Measurements from ENCODE around the gene TFAP2D. TPM values are rescaled to one million over a fixed set of nuclear protein-coding genes. Genes with fewer than 3 reads are reported as not detected.

The TFAP2D gene
- total and polyA plus RNA-seq, 2 experiments from 2014 or later: 0.23 TPM; not detected in 1

- Histone ChIP-seq H3K9me2 (replicated peaks; ENCODE audit: insufficient read depth) (no peaks in the 10 kb centered on the region), H3K4me1 (ENCODE audit: insufficient read depth) (no peaks in the 10 kb centered on the region), H3K36me3 (replicated peaks; ENCODE audit: insufficient read depth, low read depth) (no peaks in the 10 kb centered on the region), H3K9me3 (ENCODE audit: low read depth) (no peaks in the 10 kb centered on the region), H3K4me3 (no peak overlapping the region), H3K27ac (no peak overlapping the region), H3K79me2 (no peaks in the 10 kb centered on the region), H4K20me1 (ENCODE audit: insufficient read depth, poor library complexity, severe bottlenecking) (no peaks in the 10 kb centered on the region), H2AFZ (no peak overlapping the region), H3K27me3 (no peaks in the 10 kb centered on the region), H3K4me2 (no peak overlapping the region)
- 62% methylated on average over 4 of the region's 4 CpGs for WGBS (ENCODE audit: low lambda C conversion rate, missing lambda C conversion rate)
- no peak for DNase-seq (ENCODE audit: low spot score)
- no peak for TF ChIP-seq EZH2phosphoT487 (IDR thresholded peaks at IDR 0.05; ENCODE audit: low read depth, severe bottlenecking, unreplicated experiment)
These were observed 32.0 kb upstream of the TFAP2D start for GRCh38 chr6:50681213-50681824.

- Histone ChIP-seq H3K4me1 (ENCODE audit: insufficient read depth) (no peaks in the 10 kb centered on the region), H3K27ac (no peak overlapping the region), H4K20me1 (ENCODE audit: insufficient read depth, poor library complexity, severe bottlenecking) (no peaks in the 10 kb centered on the region), H3K9me3 (ENCODE audit: low read depth) (no peaks in the 10 kb centered on the region), H3K27me3 (no peaks in the 10 kb centered on the region), H2AFZ (no peak overlapping the region), H3K79me2 (no peaks in the 10 kb centered on the region), H3K9me2 (replicated peaks; ENCODE audit: insufficient read depth) (no peaks in the 10 kb centered on the region), H3K4me3 (no peak overlapping the region), H3K4me2 (no peak overlapping the region), H3K36me3 (replicated peaks; ENCODE audit: insufficient read depth, low read depth) (no peaks in the 10 kb centered on the region)
- no peak for DNase-seq (ENCODE audit: low spot score)
- 84% methylated on average over 3 of the region's 3 CpGs for WGBS (ENCODE audit: low lambda C conversion rate, missing lambda C conversion rate)
- TF ChIP-seq EZH2phosphoT487 (IDR thresholded peaks at IDR 0.05; ENCODE audit: low read depth, severe bottlenecking, unreplicated experiment) (no peak), EZH2 (IDR thresholded peaks at IDR 0.05; ENCODE audit: borderline replicate concordance) (no peak), CTCF (IDR thresholded peaks at IDR 0.05; ENCODE audit: poor library complexity) (no peak)
These were observed 24.1 kb upstream of the TFAP2D start for GRCh38 chr6:50689210-50689609.

GRCh38 chr6:50691814-50692495 lies 21.4 kb upstream of the TFAP2D start:
- Histone ChIP-seq H3K9me3 (ENCODE audit: low read depth) (no peaks in the 10 kb centered on the region), H2AFZ (no peak overlapping the region), H3K36me3 (replicated peaks; ENCODE audit: insufficient read depth, low read depth) (no peaks in the 10 kb centered on the region), H3K79me2 (no peaks in the 10 kb centered on the region), H3K4me2 (no peak overlapping the region), H3K9me2 (replicated peaks; ENCODE audit: insufficient read depth) (no peaks in the 10 kb centered on the region), H3K4me3 (no peak overlapping the region), H3K27ac (no peak overlapping the region), H3K27me3 (peaks cover 6% of the 10 kb centered on the region), H4K20me1 (ENCODE audit: insufficient read depth, poor library complexity, severe bottlenecking) (no peaks in the 10 kb centered on the region), H3K4me1 (ENCODE audit: insufficient read depth) (no peaks in the 10 kb centered on the region)
- TF ChIP-seq CTCF (IDR thresholded peaks at IDR 0.05; ENCODE audit: poor library complexity) (no peak), EZH2phosphoT487 (IDR thresholded peaks at IDR 0.05; ENCODE audit: low read depth, severe bottlenecking, unreplicated experiment) (no peak), EZH2 (IDR thresholded peaks at IDR 0.05; ENCODE audit: borderline replicate concordance) (no peak)
- WGBS (ENCODE audit: low lambda C conversion rate, missing lambda C conversion rate): 84% methylated on average over 4 of the region's 4 CpGs
- DNase-seq (ENCODE audit: low spot score): no peak

GRCh38 chr6:50698546-50698945 lies 14.8 kb upstream of the TFAP2D start:
- H3K27ac ChIP-seq: no peak overlapping the region
- H3K9me3 ChIP-seq (ENCODE audit: low read depth): no peaks in the 10 kb centered on the region
- peaks cover 8% of the 10 kb centered on the region for H3K27me3 ChIP-seq
- no peak overlapping the region for H3K4me2 ChIP-seq
- H3K9me2 ChIP-seq (replicated peaks; ENCODE audit: insufficient read depth): no peaks in the 10 kb centered on the region
- no peaks in the 10 kb centered on the region for H3K4me1 ChIP-seq (ENCODE audit: insufficient read depth)
- no peak for DNase-seq (ENCODE audit: low spot score)
- no peaks in the 10 kb centered on the region for H4K20me1 ChIP-seq (ENCODE audit: insufficient read depth, poor library complexity, severe bottlenecking)
- H2AFZ ChIP-seq: no peak overlapping the region
- H3K79me2 ChIP-seq: no peaks in the 10 kb centered on the region
- no peak overlapping the region for H3K4me3 ChIP-seq
- H3K36me3 ChIP-seq (replicated peaks; ENCODE audit: insufficient read depth, low read depth): no peaks in the 10 kb centered on the region
- TF ChIP-seq EZH2 (IDR thresholded peaks at IDR 0.05; ENCODE audit: borderline replicate concordance): no peak
- TF ChIP-seq CTCF (IDR thresholded peaks at IDR 0.05; ENCODE audit: poor library complexity): no peak
- no peak for TF ChIP-seq EZH2phosphoT487 (IDR thresholded peaks at IDR 0.05; ENCODE audit: low read depth, severe bottlenecking, unreplicated experiment)

All from hepatocyte (in vitro differentiated cells).